SU-DHL-6 (cell line): Measurements from ENCODE around the gene MDM4.

Experiments used
- CTCF ChIP-seq: fragments of 200-600 bp; sonication (generic); IDR thresholded peaks from one replicate; pipeline ENCODE4 v1.5.1; 2017; ENCODE audit warnings: antibody characterized with exemption, mild to moderate bottlenecking, low read length, moderate library complexity; ENCODE audit not compliant: insufficient read depth, poor library complexity, severe bottlenecking
- EZH2phosphoT487 ChIP-seq: fragments of 200-600 bp; sonication (generic), shearing (Covaris generic); conservative IDR thresholded peaks from 2 replicates; pipeline ENCODE4 v1.6.1; 2018; ENCODE audit warnings: mild to moderate bottlenecking, antibody characterized with exemption, low read length, moderate library complexity, mixed read lengths

- TF ChIP-seq CTCF (no peak), EZH2phosphoT487 (no peak)
These were observed 57.0 kb downstream of the MDM4 start for GRCh38 chr1:204572923-204573922.
